ENCODE results near the gene CACNA1H.
A peak's percentile ranks its signal among the peaks of the same experiment; 100 is the strongest.

The CACNA1H gene

DNA sequence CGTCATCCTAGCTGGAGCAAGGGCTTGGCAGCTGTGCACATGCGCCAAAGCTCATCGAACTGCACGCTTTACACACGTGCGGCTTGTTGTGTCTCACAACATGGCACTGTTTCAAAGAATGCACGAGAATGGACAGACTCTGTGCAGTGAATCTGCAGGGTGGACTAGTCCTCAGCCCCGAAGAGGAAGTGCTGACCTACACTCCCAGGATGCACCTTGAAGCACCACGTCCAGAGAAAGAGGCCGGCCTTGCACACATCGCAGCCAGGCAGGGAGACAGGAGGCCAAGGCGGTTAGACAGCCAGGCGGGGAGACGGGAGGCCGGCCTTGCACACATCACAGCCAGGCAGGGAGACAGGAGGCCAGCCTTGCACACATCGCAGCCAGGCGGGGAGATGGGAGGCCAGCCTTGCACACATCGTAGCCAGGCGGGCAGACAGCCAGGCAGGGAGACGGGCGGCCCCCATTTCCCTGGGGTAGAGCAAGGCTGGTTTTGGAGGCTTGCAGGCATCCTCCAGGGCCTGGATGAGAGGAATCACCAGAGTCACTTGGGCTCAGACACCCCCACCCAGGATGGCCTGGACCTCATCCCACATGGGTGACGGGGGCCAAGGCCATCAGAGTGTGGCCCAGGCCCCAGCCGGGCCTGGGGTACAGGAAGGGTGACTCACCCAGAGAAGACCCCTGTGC lies 9.0 kb upstream of the CACNA1H start:
- Histone ChIP-seq H3K9me3 (ENCODE audit: control insufficient read depth, insufficient read depth, low read depth, low read length) (peaks cover 7% of the 10 kb centered on the region), H3K27me3 (ENCODE audit: control insufficient read depth, insufficient read depth, low read length) (no peaks in the 10 kb centered on the region), H3K27ac (ENCODE audit: low read depth, low read length) (no peak overlapping the region), H3K4me1 (ENCODE audit: control insufficient read depth, insufficient read depth, low read length) (peaks cover 3% of the 10 kb centered on the region; the same call in 1 of the 2 replicates), H3K9ac (ENCODE audit: low read length) (no peak overlapping the region), H3K36me3 (ENCODE audit: control insufficient read depth, insufficient read depth, low read length) (no peaks in the 10 kb centered on the region), H3K4me3 (ENCODE audit: low read depth, low read length) (no peak overlapping the region)

GRCh38 chr16:1144476-1145382 lies 8.2 kb upstream of the CACNA1H start:
- Histone ChIP-seq H3K4me1 (ENCODE audit: control insufficient read depth, insufficient read depth, low read length) (peaks cover 3% of the 10 kb centered on the region; the same call in 1 of the 2 replicates), H3K27me3 (ENCODE audit: control insufficient read depth, insufficient read depth, low read length) (no peaks in the 10 kb centered on the region)

DNA sequence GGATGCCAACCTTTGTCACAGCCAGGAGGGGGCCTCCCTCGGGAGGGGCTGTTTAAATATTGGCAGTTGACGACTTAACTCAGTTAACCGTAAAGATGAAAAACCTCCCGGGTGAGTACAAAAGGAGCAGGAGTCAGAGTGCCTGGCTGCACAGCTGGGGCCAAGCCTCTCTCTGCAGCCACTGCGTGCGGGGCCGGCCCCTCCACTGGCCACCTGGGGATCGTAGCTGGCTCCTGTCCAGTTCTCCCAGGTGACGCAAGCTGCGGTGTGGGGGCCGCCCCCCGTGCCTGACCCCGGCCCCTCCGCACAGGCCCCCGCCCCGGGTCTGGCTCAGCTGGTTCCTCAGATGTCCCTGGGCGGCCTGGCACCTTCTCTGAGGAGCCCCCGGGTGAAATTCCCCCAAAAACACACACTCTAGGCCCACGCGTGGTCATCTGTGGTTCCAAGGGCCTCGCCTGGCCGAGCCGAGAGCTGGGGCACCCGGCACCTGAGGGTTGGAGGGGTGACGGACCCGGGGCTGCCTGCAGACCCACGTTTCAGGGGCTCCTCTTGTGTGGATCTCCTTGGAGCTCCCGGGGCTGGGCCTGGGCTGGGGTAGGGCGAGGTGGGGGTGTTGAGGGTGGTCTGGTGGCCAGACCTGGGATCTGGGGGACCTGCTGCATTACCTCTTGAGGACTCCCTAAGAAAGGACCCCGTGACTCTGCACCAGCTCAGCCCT lies 7.4 kb upstream of the CACNA1H start:
- Histone ChIP-seq H3K27me3 (ENCODE audit: control insufficient read depth, insufficient read depth, low read length) (no peaks in the 10 kb centered on the region; the same call in 1 of the 2 replicates), H3K27ac (ENCODE audit: low read depth, low read length) (no peak overlapping the region), H3K4me3 (ENCODE audit: low read depth, low read length) (no peak overlapping the region), H3K9ac (ENCODE audit: low read length) (no peak overlapping the region), H3K36me3 (ENCODE audit: control insufficient read depth, insufficient read depth, low read length) (no peaks in the 10 kb centered on the region), H3K4me1 (ENCODE audit: control insufficient read depth, insufficient read depth, low read length) (peaks cover 3% of the 10 kb centered on the region; the same call in 1 of the 2 replicates), H3K9me3 (ENCODE audit: control insufficient read depth, insufficient read depth, low read depth, low read length) (peaks cover 7% of the 10 kb centered on the region)

More at GRCh38 chr16:1144476-1145382, 8.2 kb upstream of the CACNA1H start:
- no peaks in the 10 kb centered on the region for H3K36me3 ChIP-seq (ENCODE audit: control insufficient read depth, insufficient read depth, low read length)
- H3K27ac ChIP-seq (ENCODE audit: low read depth, low read length) = no peak overlapping the region
- no peak overlapping the region for H3K9ac ChIP-seq (ENCODE audit: low read length)
- H3K4me3 ChIP-seq (ENCODE audit: low read depth, low read length) = no peak overlapping the region
- peaks cover 7% of the 10 kb centered on the region for H3K9me3 ChIP-seq (ENCODE audit: control insufficient read depth, insufficient read depth, low read depth, low read length)

DNA sequence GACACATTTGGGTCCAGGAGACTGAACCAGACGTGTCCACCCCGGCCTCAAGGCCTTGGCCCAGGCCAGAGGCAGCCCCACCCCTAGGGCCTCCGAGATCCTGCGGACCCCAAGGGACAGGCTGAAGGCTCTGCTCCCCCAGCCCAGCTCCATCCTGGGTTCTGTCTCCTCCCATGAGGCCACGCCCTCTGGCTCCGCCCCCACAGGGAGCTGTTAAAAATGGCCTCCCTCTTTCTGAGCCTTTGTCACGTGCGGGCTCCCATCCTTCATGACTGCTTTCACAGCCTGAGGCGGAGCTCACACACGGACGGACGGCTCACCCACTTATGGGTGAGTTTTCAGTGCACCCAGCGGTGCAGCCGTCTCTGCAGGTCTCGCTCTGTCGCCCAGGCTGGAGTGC lies 6.5 kb upstream of the CACNA1H start:
- Histone ChIP-seq H3K9ac (ENCODE audit: low read length) (no peak overlapping the region), H3K27me3 (ENCODE audit: control insufficient read depth, insufficient read depth, low read length) (no peaks in the 10 kb centered on the region; the same call in 1 of the 2 replicates), H3K4me1 (ENCODE audit: control insufficient read depth, insufficient read depth, low read length) (peaks cover 4% of the 10 kb centered on the region)

DNA sequence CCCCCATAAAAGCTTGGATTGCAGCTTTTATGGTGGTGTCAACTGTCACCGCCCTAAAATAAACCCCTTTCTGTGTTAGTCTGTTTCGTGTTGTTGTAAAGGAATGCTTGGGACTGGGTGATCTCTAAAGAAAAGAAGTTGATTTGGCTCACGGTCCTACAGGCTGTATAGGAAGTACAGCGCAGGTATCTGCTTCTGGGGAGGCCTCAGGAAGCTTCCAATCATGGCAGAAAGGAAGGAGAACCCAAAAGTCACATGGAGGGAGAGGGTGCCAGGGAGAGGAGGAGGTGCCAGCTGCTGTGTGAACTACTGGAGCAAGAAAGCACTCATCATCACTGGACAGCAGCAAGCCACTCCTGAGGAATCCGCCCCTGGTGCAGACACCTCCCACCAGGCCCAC lies 5.9 kb upstream of the CACNA1H start:
- Histone ChIP-seq H3K9me3 (ENCODE audit: control insufficient read depth, insufficient read depth, low read depth, low read length) (peaks cover 7% of the 10 kb centered on the region), H3K36me3 (ENCODE audit: control insufficient read depth, insufficient read depth, low read length) (no peaks in the 10 kb centered on the region), H3K27me3 (ENCODE audit: control insufficient read depth, insufficient read depth, low read length) (no peaks in the 10 kb centered on the region; the same call in 1 of the 2 replicates), H3K4me3 (ENCODE audit: low read depth, low read length) (no peak overlapping the region), H3K9ac (ENCODE audit: low read length) (no peak overlapping the region), H3K4me1 (ENCODE audit: control insufficient read depth, insufficient read depth, low read length) (peaks cover 11% of the 10 kb centered on the region), H3K27ac (ENCODE audit: low read depth, low read length) (no peak overlapping the region)

More for the DNA sequence above, 6.5 kb upstream of the CACNA1H start:
- peaks cover 7% of the 10 kb centered on the region for H3K9me3 ChIP-seq (ENCODE audit: control insufficient read depth, insufficient read depth, low read depth, low read length)
- H3K4me3 ChIP-seq (ENCODE audit: low read depth, low read length) = no peak overlapping the region
- H3K36me3 ChIP-seq (ENCODE audit: control insufficient read depth, insufficient read depth, low read length) = no peaks in the 10 kb centered on the region
- H3K27ac ChIP-seq (ENCODE audit: low read depth, low read length) = no peak overlapping the region

DNA sequence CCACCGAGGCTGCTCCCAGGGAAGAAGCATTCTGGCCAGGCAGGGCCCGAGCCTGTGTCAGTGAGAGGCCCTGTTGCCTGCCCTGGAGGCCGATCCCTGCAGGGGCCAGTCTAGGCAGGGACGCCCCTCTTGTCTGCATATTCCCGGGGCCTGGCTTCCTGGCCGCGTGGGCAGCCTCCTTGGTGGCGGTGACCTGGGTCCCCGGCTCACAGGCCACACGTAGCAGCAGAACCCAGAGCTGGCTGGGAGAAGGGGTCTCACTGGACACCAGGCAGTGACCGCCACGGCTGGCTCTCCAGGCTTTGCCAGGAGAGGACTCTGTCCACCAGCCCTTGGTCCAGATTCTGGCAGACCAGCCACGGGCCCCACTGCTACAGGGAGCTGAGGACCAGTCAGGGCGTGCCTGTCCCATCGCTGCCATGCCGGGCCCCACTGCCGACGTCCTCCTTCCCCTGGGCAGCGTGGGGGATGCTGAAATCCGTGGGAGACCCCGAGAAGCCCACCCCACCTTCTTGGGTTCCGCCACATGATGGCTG lies 3.7 kb upstream of the CACNA1H start:
- H3K4me1 ChIP-seq (ENCODE audit: control insufficient read depth, insufficient read depth, low read length) = peaks cover 13% of the 10 kb centered on the region
- no peaks in the 10 kb centered on the region for H3K36me3 ChIP-seq (ENCODE audit: control insufficient read depth, insufficient read depth, low read length)
- peaks cover 7% of the 10 kb centered on the region for H3K9me3 ChIP-seq (ENCODE audit: control insufficient read depth, insufficient read depth, low read depth, low read length)
- no peak overlapping the region for H3K27ac ChIP-seq (ENCODE audit: low read depth, low read length)
- H3K9ac ChIP-seq (ENCODE audit: low read length) = no peak overlapping the region
- H3K27me3 ChIP-seq (ENCODE audit: control insufficient read depth, insufficient read depth, low read length) = peaks cover 5% of the 10 kb centered on the region; the same call in 1 of the 2 replicates
- H3K4me3 ChIP-seq (ENCODE audit: low read depth, low read length) = no peak overlapping the region

DNA sequence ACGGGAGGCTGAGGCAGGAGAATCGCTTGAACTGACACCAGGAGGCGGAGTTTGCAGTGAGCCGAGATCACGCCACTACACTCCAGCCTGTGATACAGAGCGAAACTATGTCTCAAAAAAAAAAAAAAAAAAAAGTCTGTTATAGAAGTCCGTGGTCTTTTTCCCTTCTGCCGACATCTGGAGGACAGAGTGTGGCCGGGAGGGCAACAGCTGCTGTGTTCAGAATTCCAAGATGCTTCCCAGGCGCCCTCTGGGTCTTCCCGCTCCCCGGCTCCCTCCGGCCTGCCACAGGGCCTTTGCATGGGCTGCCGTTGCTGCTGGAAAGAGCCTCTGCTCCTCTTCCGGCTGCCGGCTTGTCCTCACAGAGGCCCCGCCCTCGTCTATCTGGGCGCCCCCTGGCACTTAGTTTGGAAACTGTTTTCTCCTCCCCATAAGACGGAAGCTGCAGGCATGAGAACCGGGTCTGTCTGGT lies 2.4 kb upstream of the CACNA1H start:
- no peak overlapping the region for H3K4me3 ChIP-seq (ENCODE audit: low read depth, low read length)
- peaks cover 18% of the 10 kb centered on the region for H3K27me3 ChIP-seq (ENCODE audit: control insufficient read depth, insufficient read depth, low read length)
- no peak overlapping the region for H3K27ac ChIP-seq (ENCODE audit: low read depth, low read length)
- no peak overlapping the region for H3K9ac ChIP-seq (ENCODE audit: low read length)
- H3K36me3 ChIP-seq (ENCODE audit: control insufficient read depth, insufficient read depth, low read length) = no peaks in the 10 kb centered on the region
- H3K9me3 ChIP-seq (ENCODE audit: control insufficient read depth, insufficient read depth, low read depth, low read length) = peaks cover 7% of the 10 kb centered on the region
- peaks cover 15% of the 10 kb centered on the region for H3K4me1 ChIP-seq (ENCODE audit: control insufficient read depth, insufficient read depth, low read length)

DNA sequence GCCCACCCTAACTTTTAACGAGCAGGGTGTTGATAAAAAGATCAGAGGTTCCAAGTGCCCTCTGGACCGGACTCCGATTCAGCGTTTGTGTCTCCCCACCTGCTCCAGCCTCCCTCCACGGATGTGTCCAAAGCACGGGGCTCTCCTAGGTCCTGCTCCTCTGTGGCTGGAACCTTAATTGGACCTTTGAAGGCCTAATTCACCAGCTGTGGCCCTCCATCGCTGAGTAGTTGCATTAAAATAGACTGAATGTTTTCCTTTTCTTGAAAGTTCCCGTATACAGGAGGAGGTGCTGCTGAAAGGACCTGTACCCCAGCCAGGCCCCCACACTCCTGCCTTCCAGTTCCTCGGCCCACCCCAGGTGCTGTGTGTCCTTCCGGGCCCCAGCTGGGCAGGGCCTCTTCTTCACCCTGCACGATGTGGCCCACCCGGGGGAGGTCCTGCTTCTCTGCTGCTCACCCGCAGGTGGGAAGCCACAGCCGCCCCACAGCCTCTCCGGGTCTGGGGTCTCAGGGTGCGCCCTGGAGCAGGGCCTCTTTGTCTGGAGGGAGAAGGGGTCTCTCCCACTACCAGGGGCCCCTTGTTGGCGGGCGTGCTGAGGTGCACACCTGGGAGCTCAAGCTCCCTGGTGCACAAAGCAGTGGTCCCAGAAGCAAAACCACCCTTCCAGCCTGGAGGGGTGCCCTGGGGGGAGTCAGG lies 1.3 kb upstream of the CACNA1H start:
- H3K27me3 ChIP-seq (ENCODE audit: control insufficient read depth, insufficient read depth, low read length) = peaks cover 27% of the 10 kb centered on the region
- H3K36me3 ChIP-seq (ENCODE audit: control insufficient read depth, insufficient read depth, low read length) = no peaks in the 10 kb centered on the region
- peak overlapping the region; percentile 73 for H3K4me3 ChIP-seq (ENCODE audit: low read depth, low read length)
- peaks cover 7% of the 10 kb centered on the region for H3K9me3 ChIP-seq (ENCODE audit: control insufficient read depth, insufficient read depth, low read depth, low read length)
- peak overlapping the region; percentile 17 for H3K9ac ChIP-seq (ENCODE audit: low read length)
- H3K27ac ChIP-seq (ENCODE audit: low read depth, low read length) = no peak overlapping the region
- peaks cover 15% of the 10 kb centered on the region for H3K4me1 ChIP-seq (ENCODE audit: control insufficient read depth, insufficient read depth, low read length)

DNA sequence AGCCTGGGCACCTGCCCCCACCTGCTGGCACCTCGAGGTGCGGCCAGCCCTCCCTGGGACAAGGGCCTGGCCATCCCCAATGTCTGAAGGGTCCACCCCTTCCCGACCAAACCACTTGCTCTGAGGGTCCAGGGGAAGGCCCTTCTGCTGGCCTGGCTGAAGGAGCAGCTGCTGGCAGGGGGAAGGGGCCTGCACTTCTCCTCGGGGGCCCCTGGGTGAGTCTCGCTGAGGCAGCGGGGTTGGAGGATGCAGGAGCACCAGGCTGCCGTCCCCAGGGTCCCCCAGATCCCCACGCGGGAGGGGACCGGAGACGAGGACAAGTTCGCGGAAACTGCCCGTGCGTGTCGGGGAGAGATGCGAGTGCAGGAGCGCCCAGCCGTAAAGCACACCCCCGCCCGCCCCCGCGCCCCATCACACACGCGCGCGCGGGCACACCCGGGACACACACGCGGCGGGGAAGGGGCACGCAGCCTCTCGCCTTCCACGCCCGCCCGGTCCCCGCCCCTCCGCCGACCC lies 725 bp upstream of the CACNA1H start:
- no peaks in the 10 kb centered on the region for H3K36me3 ChIP-seq (ENCODE audit: control insufficient read depth, insufficient read depth, low read length)
- peaks cover 15% of the 10 kb centered on the region for H3K4me1 ChIP-seq (ENCODE audit: control insufficient read depth, insufficient read depth, low read length)
- peaks cover 4% of the 10 kb centered on the region for H3K9me3 ChIP-seq (ENCODE audit: control insufficient read depth, insufficient read depth, low read depth, low read length)
- H3K4me3 ChIP-seq (ENCODE audit: low read depth, low read length) = peak overlapping the region; percentile 73
- peaks cover 29% of the 10 kb centered on the region for H3K27me3 ChIP-seq (ENCODE audit: control insufficient read depth, insufficient read depth, low read length)
- peak overlapping the region; percentile 17 for H3K9ac ChIP-seq (ENCODE audit: low read length)
- H3K27ac ChIP-seq (ENCODE audit: low read depth, low read length) = no peak overlapping the region; the same call in 1 of the 2 replicates
